Choroid plexus epithelial cell (primary cell): ENCODE results near the gene WDFY2.
A peak's percentile ranks its signal among the peaks of the same experiment; 100 is the strongest.

Source experiments
- DNase-seq: peaks from one replicate; pipeline ENCODE4 v3.0.0-alpha.2; 2010; ENCODE audit warnings: low read depth
- H3K4me3 ChIP-seq: 2 replicates; pipeline ENCODE4 v1.5.1; 2011; ENCODE audit warnings: low read depth, mild to moderate bottlenecking, control low read depth, low read length, moderate library complexity
- CTCF ChIP-seq: conservative IDR thresholded peaks from 2 replicates; pipeline ENCODE4 v1.5.1; 2011; ENCODE audit warnings: low read depth, mild to moderate bottlenecking, control low read depth, inconsistent platforms, low read length, moderate library complexity

Gene WDFY2

DNA sequence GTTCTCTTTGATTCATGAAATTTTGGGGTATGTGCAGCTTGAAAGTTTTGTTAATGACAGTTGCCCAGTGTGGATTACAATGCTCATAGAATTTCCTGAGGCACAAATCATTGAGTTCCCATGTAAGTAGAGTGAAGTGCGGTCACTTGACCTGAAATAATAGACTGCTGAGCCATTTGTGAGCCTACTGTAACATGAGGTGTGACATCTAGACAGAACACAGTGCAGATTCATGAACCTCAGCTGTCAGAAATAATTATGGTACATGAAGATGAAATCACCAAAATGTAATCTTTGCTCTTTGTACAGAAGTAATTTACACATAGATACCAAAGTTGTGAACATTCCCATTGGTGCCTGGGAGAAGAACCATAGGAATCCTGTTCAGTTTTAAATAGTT, 135.1 kb downstream of the WDFY2 start:
- no peak overlapping the region for H3K4me3 ChIP-seq
- no peak for DNase-seq
- TF ChIP-seq CTCF, result no peak

- TF ChIP-seq CTCF, result no peak
- no peak overlapping the region for H3K4me3 ChIP-seq
- no peak for DNase-seq
Measured at GRCh38 chr13:51721496-51721895, 137.2 kb downstream of the WDFY2 start.

GRCh38 chr13:51723529-51723928, 139.3 kb downstream of the WDFY2 start:
- no peak for DNase-seq
- no peak for TF ChIP-seq CTCF
- H3K4me3 ChIP-seq, result no peak overlapping the region

DNA sequence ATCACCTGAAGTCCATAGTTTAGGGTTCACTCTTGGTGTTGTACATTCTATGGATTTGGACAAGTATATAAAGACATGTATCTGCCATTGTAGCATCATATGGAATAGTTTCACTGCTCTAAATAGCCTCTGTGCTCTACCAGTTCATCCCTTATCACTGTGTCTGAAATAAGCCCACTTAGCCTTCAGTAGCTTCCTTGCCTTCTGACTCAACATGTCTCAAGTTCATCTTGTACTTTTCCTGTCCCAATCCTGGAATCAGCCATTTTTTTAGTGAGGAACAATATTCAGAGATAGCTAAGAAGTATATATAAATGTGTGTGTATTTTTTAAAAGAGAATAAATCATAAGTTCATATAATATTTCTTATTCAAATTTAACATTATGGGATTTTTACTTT, 140.5 kb downstream of the WDFY2 start:
- H3K4me3 ChIP-seq, result no peak overlapping the region
- TF ChIP-seq CTCF, result no peak
- DNase-seq, result no peak

DNA sequence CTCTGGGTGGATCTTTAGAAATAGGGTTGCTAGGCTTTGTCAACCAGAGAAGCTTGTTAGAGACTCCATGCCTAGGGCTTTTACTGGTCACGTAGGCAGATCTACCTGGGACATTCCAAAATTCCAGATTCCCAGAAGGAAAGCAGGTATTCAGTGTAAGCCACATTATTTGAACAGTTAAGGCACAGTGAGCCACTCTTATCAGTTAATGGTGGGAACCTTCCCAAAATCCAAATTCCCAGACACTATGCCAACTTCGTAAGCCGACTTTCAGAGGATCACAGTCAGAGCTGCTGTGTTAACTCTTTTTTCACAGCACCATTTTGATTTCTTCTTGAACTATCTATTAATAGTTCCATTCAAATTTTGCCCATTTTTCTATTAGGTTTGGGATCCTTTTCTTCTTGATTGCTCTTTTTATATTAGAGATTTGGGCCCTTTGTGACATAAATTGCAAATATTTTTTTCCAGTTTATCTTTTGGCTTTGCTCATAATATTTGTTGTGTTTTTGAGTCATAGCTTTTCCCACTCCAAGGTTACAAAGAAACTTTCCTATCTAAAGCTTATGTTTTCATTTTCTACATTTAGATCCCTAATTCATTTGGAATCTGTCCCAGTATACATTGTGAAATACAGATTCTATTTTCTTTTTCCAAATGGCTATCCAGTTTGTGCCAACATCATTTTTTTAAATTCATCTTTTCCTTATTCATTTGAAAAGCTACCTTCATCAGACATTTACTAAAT, 142.4 kb downstream of the WDFY2 start:
- TF ChIP-seq CTCF, result no peak
- H3K4me3 ChIP-seq, result no peak overlapping the region
- peak; percentile 79 for DNase-seq

GRCh38 chr13:51727634-51728274, 143.5 kb downstream of the WDFY2 start:
- no peak for DNase-seq
- TF ChIP-seq CTCF, result no peak
- H3K4me3 ChIP-seq, result no peak overlapping the region

DNA sequence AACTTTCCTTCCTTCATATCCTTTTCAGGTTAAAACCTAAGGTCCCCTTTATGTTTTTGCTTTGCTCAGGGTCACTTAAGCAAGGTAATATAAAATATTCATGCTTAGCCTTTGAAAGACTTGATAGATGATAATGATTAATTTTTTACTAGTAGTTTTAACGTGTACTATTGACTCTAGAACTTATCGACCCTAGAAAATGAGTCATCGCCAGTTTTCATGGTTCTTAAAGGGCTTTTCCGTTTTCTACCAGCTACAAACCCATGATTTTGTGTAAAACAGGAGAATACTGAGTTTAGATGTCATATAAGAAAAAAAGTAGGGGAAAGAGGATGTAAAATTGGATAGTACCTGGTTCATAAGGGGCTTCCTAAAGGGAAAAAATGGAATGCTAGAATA, 144.0 kb downstream of the WDFY2 start:
- TF ChIP-seq CTCF, result no peak
- H3K4me3 ChIP-seq, result no peak overlapping the region
- no peak for DNase-seq
